IgD-negative memory B cell (primary cell): ENCODE measurements around the gene COL18A1. TPM values are rescaled to one million over a fixed set of nuclear protein-coding genes. Genes with fewer than 3 reads are reported as not detected.
A peak's percentile ranks its signal among the peaks of the same experiment; 100 is the strongest.

ENCODE experiments used
- H3K27ac Mint-ChIP-seq, 3 donors: one replicate each; pipeline ENCODE4 v1.8.0; 2020 to 2022; ENCODE audit warnings: mild to moderate bottlenecking in 3 of 3, mixed read lengths in 3 of 3, moderate library complexity in 1 of 3
- H3K27me3 Mint-ChIP-seq: one replicate; pipeline ENCODE4 v1.8.0; 2021; ENCODE audit warnings: mixed read lengths
- H3K36me3 Mint-ChIP-seq: one replicate; pipeline ENCODE4 v1.8.0; 2020; ENCODE audit warnings: mild to moderate bottlenecking, mixed read lengths
- H3K4me1 Mint-ChIP-seq, 3 donors: one replicate each; pipeline ENCODE4 v1.8.0; 2020 to 2022; ENCODE audit warnings: mixed read lengths in 3 of 3, mild to moderate bottlenecking in 1 of 3
- H3K4me3 Mint-ChIP-seq, 4 donors: one replicate each; pipeline ENCODE4 v1.8.0; 2020 to 2022; ENCODE audit warnings: mild to moderate bottlenecking in 4 of 4, mixed read lengths in 4 of 4, moderate library complexity in 3 of 4
- H3K9me3 Mint-ChIP-seq, 3 donors: one replicate each; pipeline ENCODE4 v1.8.0; 2020 to 2021; ENCODE audit warnings: mixed read lengths in 3 of 3, mild to moderate bottlenecking in 1 of 3
- polyA plus RNA-seq: library from polyadenylated mRNA; unstranded; fragments of 300-500 nt; fragmentation: Illumina TruSeq; gene quantifications from one replicate; pipeline ENCODE4 v1.2.3, GENCODE V29; 2021

The COL18A1 gene
- polyA plus RNA-seq, 1 donor from 2014 or later = 4.0 TPM

- peaks cover 4 to 10% (median 8%) of the 10 kb centered on the region in 3 donors for H3K4me1 Mint-ChIP-seq
- H3K27me3 Mint-ChIP-seq = no peaks in the 10 kb centered on the region
- peaks cover 2% of the 10 kb centered on the region for H3K36me3 Mint-ChIP-seq
- peak overlapping the region in 1 of 3 donors; percentile 31 for H3K27ac Mint-ChIP-seq
- no peak overlapping the region for H3K4me3 Mint-ChIP-seq
- no peaks in the 10 kb centered on the region for H3K9me3 Mint-ChIP-seq
Measured at GRCh38 chr21:45533846-45534635, 129.1 kb downstream of the COL18A1 start.

- H3K4me3 Mint-ChIP-seq = peak overlapping the region in 1 of 4 donors; percentile 79
- H3K9me3 Mint-ChIP-seq = no peaks in the 10 kb centered on the region
- H3K36me3 Mint-ChIP-seq = peaks cover 2% of the 10 kb centered on the region
- peaks cover 4 to 10% (median 8%) of the 10 kb centered on the region in 3 donors for H3K4me1 Mint-ChIP-seq
- no peaks in the 10 kb centered on the region for H3K27me3 Mint-ChIP-seq
- peak overlapping the region in 1 of 3 donors; percentile 31 for H3K27ac Mint-ChIP-seq
Measured at GRCh38 chr21:45534636-45535331, 129.8 kb downstream of the COL18A1 start.

- no peaks in the 10 kb centered on the region for H3K9me3 Mint-ChIP-seq
- no peaks in the 10 kb centered on the region for H3K27me3 Mint-ChIP-seq
- peaks cover 2% of the 10 kb centered on the region for H3K36me3 Mint-ChIP-seq
- H3K27ac Mint-ChIP-seq = no peak overlapping the region
- H3K4me1 Mint-ChIP-seq = peaks cover 5 to 12% (median 8%) of the 10 kb centered on the region in 3 donors
- peak overlapping the region in 1 of 4 donors; percentile 29 for H3K4me3 Mint-ChIP-seq
Measured at GRCh38 chr21:45535341-45536081, 130.5 kb downstream of the COL18A1 start.

- H3K4me1 Mint-ChIP-seq = peaks cover 10 to 16% (median 11%) of the 10 kb centered on the region in 3 donors
- H3K27me3 Mint-ChIP-seq = no peaks in the 10 kb centered on the region
- peak overlapping the region in 1 of 4 donors; percentile 29 for H3K4me3 Mint-ChIP-seq
- H3K9me3 Mint-ChIP-seq = no peaks in the 10 kb centered on the region
- peaks cover 2% of the 10 kb centered on the region for H3K36me3 Mint-ChIP-seq
- peak overlapping the region in 1 of 3 donors; percentile 60 for H3K27ac Mint-ChIP-seq
Measured at GRCh38 chr21:45536301-45537081, 131.5 kb downstream of the COL18A1 start.

- Mint-ChIP-seq H3K4me3 (no peak overlapping the region), H3K4me1 (peaks cover 9 to 16% (median 11%) of the 10 kb centered on the region in 3 donors), H3K9me3 (no peaks in the 10 kb centered on the region), H3K27ac (no peak overlapping the region), H3K36me3 (no peaks in the 10 kb centered on the region), H3K27me3 (no peaks in the 10 kb centered on the region)
Measured at GRCh38 chr21:45537111-45537745, 132.3 kb downstream of the COL18A1 start.

- Mint-ChIP-seq H3K4me1 (peaks cover 4 to 12% (median 11%) of the 10 kb centered on the region in 3 donors), H3K4me3 (no peak overlapping the region), H3K36me3 (no peaks in the 10 kb centered on the region), H3K27ac (no peak overlapping the region), H3K9me3 (no peaks in the 10 kb centered on the region), H3K27me3 (no peaks in the 10 kb centered on the region)
Measured at GRCh38 chr21:45537746-45538291, 132.9 kb downstream of the COL18A1 start.

- H3K27ac Mint-ChIP-seq = no peak overlapping the region
- peak overlapping the region in 1 of 4 donors; percentile 26 for H3K4me3 Mint-ChIP-seq
- H3K4me1 Mint-ChIP-seq = peaks cover 4 to 11% (median 8%) of the 10 kb centered on the region in 3 donors
- no peaks in the 10 kb centered on the region for H3K27me3 Mint-ChIP-seq
- no peaks in the 10 kb centered on the region for H3K36me3 Mint-ChIP-seq
- no peaks in the 10 kb centered on the region for H3K9me3 Mint-ChIP-seq
Measured at GRCh38 chr21:45538381-45539045, 133.5 kb downstream of the COL18A1 start.

GRCh38 chr21:45539046-45539795, 134.3 kb downstream of the COL18A1 start:
- Mint-ChIP-seq H3K9me3 (no peaks in the 10 kb centered on the region), H3K27me3 (no peaks in the 10 kb centered on the region), H3K4me3 (peak overlapping the region in 1 of 4 donors; percentile 26), H3K36me3 (no peaks in the 10 kb centered on the region), H3K4me1 (peaks cover 4 to 11% (median 9%) of the 10 kb centered on the region in 3 donors), H3K27ac (no peak overlapping the region)

GRCh38 chr21:45539796-45540600, 135.0 kb downstream of the COL18A1 start:
- H3K4me3 Mint-ChIP-seq = peak overlapping the region in 3 of 4 donors; percentile 71 to 92 (median 84)
- peaks cover 4 to 11% (median 9%) of the 10 kb centered on the region in 3 donors for H3K4me1 Mint-ChIP-seq
- no peaks in the 10 kb centered on the region for H3K9me3 Mint-ChIP-seq
- H3K27me3 Mint-ChIP-seq = no peaks in the 10 kb centered on the region
- H3K27ac Mint-ChIP-seq = no peak overlapping the region
- no peaks in the 10 kb centered on the region for H3K36me3 Mint-ChIP-seq

GRCh38 chr21:45540601-45540970, 135.6 kb downstream of the COL18A1 start:
- Mint-ChIP-seq H3K27ac (peak overlapping the region in 2 of 3 donors; percentile 81 to 88), H3K9me3 (no peaks in the 10 kb centered on the region), H3K27me3 (no peaks in the 10 kb centered on the region), H3K4me1 (peaks cover 6 to 11% (median 9%) of the 10 kb centered on the region in 3 donors), H3K4me3 (peak overlapping the region; percentile 71 to 92 (median 84)), H3K36me3 (no peaks in the 10 kb centered on the region)

- Mint-ChIP-seq H3K27ac (peak overlapping the region in 2 of 3 donors; percentile 81 to 88), H3K27me3 (no peaks in the 10 kb centered on the region), H3K9me3 (no peaks in the 10 kb centered on the region), H3K4me3 (peak overlapping the region; percentile 71 to 92 (median 84)), H3K36me3 (no peaks in the 10 kb centered on the region), H3K4me1 (peaks cover 4 to 11% (median 9%) of the 10 kb centered on the region in 3 donors)
Measured at GRCh38 chr21:45541221-45542039, 136.5 kb downstream of the COL18A1 start.
